BE2C (cell line): Measurements from ENCODE around the gene RAB11FIP2.

Experiments used
- DNase-seq: peaks from one replicate; pipeline ENCODE4 v3.0.0-alpha.2; 2020
- H3K27me3 ChIP-seq: fragments of 250-450 bp; sonication (Bioruptor Pico); 2 replicates; pipeline ENCODE4 v1.5.1; 2020; ENCODE audit warnings: mild to moderate bottlenecking
- H3K36me3 ChIP-seq: fragments of 250-450 bp; sonication (Bioruptor Pico); 2 replicates; pipeline ENCODE4 v1.5.1; 2020; ENCODE audit warnings: mild to moderate bottlenecking
- H3K4me1 ChIP-seq: fragments of 250-450 bp; sonication (Bioruptor Pico); 2 replicates; pipeline ENCODE4 v1.5.1; 2020
- H3K4me3 ChIP-seq: 2 replicates; pipeline ENCODE4 v1.5.1; 2011; ENCODE audit warnings: low read depth, low read length
- H3K9me3 ChIP-seq: fragments of 250-450 bp; sonication (Bioruptor Pico); 2 replicates; pipeline ENCODE4 v1.5.1; 2020
- TF ChIP-seq, protein P1 (sequence below): IDR thresholded peaks from 2 replicates; pipeline ENCODE4 v1.5.1; 2012; ENCODE audit warnings: mild to moderate bottlenecking, low read depth, low read length

The RAB11FIP2 gene

DNA sequence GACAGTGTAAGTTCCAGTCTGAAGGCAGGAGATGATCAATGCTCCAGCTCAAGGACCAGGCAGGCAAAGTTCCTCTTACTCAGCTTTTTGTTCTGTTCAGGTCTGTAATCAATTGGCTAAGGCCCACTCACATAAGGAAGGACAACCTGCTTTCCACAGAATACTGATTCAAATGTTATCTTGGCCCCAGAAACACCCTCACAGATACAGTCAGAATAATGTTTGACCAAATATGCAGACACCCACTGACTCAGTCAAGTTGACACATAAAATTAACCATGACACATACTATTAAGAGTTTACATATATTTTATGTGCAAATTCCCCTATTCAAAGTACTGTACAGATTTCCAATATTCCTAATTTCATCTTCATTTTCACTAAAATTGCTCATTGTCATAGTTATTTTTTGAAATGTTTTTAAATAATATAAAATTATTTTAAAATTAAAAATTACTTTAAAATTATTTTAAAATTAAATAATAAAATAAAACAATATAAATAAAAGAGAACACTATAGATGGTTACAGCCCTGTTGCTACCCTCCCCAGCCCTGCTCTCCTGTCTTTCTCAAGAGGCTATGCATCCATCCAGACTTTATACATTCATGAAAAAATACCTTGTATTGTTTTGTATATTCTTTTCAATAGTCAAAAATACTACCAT, 59.4 kb downstream of the RAB11FIP2 start:
- Histone ChIP-seq H3K9me3 (no peaks in the 10 kb centered on the region), H3K4me1 (no peaks in the 10 kb centered on the region), H3K27me3 (no peaks in the 10 kb centered on the region), H3K36me3 (no peaks in the 10 kb centered on the region), H3K4me3 (no peak overlapping the region)
- no peak for DNase-seq
- TF ChIP-seq, protein P1, sequence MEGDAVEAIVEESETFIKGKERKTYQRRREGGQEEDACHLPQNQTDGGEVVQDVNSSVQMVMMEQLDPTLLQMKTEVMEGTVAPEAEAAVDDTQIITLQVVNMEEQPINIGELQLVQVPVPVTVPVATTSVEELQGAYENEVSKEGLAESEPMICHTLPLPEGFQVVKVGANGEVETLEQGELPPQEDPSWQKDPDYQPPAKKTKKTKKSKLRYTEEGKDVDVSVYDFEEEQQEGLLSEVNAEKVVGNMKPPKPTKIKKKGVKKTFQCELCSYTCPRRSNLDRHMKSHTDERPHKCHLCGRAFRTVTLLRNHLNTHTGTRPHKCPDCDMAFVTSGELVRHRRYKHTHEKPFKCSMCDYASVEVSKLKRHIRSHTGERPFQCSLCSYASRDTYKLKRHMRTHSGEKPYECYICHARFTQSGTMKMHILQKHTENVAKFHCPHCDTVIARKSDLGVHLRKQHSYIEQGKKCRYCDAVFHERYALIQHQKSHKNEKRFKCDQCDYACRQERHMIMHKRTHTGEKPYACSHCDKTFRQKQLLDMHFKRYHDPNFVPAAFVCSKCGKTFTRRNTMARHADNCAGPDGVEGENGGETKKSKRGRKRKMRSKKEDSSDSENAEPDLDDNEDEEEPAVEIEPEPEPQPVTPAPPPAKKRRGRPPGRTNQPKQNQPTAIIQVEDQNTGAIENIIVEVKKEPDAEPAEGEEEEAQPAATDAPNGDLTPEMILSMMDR, result no peak

DNA sequence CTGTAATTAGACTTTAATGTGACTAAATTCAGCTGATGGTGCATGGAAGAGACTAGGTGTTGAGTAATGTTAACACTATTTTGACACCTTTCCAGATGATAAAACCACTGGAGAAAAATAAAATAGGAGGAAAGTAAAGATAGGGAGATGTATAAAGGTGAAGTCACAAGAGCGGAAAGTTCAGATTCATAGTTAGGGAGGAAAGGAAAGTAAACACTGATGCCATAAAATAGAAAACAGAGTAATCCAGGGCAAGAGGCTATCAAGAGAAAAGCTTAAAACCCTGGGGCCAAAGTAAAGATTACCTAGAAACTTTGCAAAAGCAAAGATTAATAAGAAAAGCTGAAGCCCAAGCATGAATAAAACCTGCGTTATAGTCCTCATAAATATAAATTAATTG, 62.8 kb downstream of the RAB11FIP2 start:
- TF ChIP-seq, protein P1, result no peak
- Histone ChIP-seq H3K9me3 (no peaks in the 10 kb centered on the region), H3K4me3 (no peak overlapping the region), H3K4me1 (no peaks in the 10 kb centered on the region), H3K36me3 (no peaks in the 10 kb centered on the region), H3K27me3 (no peaks in the 10 kb centered on the region)
- no peak for DNase-seq

DNA sequence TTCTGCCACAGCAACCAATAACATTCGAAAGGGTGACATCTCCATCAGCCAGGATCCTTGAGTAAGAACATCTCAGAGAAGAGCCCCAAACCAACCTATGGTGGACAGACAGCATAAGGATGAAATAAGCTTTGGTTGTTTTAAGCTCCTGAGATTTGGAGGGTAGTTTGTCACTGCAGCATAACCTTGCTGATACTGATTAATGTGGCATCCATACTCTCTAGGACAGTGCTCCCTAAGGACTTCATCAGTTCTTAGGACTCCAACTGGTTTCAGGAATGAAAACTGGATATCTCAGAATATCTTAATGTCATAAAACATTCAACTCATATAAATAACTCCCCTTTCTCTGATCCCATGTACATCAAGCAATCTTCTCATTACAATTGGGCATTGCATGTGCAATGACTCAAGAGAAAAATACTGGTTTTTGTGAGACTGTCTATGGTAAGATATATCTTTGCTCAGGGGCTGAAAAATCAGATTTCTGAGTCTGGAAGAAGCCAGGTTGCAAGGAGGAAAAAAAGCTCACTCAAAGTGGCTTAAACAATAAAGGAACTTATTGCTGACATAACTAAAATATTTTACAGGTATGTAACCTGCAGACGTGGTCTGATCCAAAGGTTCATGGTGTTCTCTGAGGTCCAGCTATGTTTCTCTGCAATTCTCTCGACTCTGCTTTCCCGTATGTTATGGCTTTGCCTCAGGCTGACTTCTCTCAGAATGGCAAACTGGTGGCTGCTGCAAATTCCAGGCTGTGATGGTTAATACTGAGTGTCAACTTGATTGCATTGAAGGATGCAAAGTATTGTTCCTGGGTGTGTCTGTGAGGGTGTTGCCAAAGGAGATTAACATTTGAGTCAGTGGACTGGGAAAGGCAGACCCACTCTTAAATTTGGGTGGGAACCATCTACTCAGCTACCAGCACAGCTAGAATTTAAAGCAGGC, 65.7 kb downstream of the RAB11FIP2 start:
- Histone ChIP-seq H3K4me1 (no peaks in the 10 kb centered on the region), H3K9me3 (no peaks in the 10 kb centered on the region), H3K36me3 (no peaks in the 10 kb centered on the region), H3K27me3 (peaks cover 2% of the 10 kb centered on the region; the same call in 1 of the 2 replicates), H3K4me3 (no peak overlapping the region)
- no peak for DNase-seq
- TF ChIP-seq, protein P1, result no peak

DNA sequence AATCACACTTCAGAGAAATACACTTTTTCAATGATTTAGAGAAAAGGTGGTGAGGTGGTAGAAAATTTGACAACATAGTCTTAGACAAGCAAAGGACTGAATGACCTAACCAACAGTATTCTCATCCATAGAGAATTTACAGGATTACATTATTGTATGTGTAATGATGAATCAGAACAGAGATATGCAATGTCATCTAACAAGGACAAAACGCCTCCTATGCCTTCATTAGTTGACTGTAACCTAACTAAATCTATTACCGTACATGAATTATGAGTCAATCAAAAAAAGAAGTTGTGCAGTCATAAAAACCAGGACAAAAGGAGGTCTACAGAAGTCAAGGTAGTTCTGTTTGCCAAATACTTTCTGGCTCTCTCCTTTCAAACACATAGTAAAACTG, 66.5 kb downstream of the RAB11FIP2 start:
- H3K4me3 ChIP-seq, result no peak overlapping the region
- peaks cover 3% of the 10 kb centered on the region; the same call in 1 of the 2 replicates for H3K27me3 ChIP-seq
- no peaks in the 10 kb centered on the region for H3K36me3 ChIP-seq
- H3K9me3 ChIP-seq, result no peaks in the 10 kb centered on the region
- no peak for DNase-seq
- TF ChIP-seq, protein P1, result no peak
- H3K4me1 ChIP-seq, result no peaks in the 10 kb centered on the region

DNA sequence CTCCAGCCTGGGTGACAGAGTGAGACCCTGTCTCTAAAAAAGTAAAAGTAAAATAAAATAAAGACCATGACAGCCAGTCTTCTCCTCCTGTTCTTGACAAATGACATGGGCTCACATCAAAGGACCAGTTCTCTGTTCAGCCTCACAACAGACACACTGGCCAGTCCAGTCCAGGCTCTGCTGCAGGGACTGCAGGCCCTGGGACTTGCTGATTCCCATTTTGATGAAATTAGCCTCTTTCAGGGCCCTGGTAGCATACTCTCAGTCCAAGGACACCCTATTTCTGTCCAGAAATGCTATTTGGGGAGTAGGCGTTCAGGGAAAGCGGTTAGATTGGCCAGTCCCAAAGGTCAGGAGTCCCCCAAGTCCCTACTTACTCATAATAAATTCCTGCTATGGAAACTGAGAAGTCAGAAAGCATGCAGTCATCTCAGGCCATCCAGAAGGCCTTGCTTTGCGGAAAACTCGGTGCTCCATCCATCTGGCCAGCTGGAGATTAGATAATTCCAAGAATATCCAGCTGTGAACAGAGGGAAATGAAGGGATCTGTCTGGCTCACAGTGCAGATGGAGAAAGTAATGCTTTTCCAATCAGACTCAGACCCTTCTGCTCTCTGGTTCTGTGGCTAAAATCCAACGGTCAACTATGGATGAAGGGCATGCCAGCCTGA, 74.4 kb downstream of the RAB11FIP2 start:
- Histone ChIP-seq H3K4me3 (no peak overlapping the region), H3K27me3 (peaks cover 3% of the 10 kb centered on the region; the same call in 1 of the 2 replicates), H3K4me1 (no peaks in the 10 kb centered on the region), H3K36me3 (no peaks in the 10 kb centered on the region), H3K9me3 (no peaks in the 10 kb centered on the region)
- no peak for DNase-seq
- TF ChIP-seq, protein P1, result no peak
